Gastrocnemius medialis (tissue), 4 donors: ENCODE measurements around the gene SMIM43. TPM values are rescaled to one million over a fixed set of nuclear protein-coding genes. Genes with fewer than 3 reads are reported as not detected.

Experiments
- ATAC-seq, 2 donors: fragments of 150-250 bp; one replicate each; pipeline ENCODE4 v1.9.1; 2016
- DNase-seq, 2 donors: peaks; one replicate each; pipeline ENCODE4 v3.0.0-alpha.2; 2019
- H3K27ac ChIP-seq, 4 donors: fragments of 200-600 bp; sonication (generic); 1 replicate in 1 of 4; 2 replicates in 3 of 4; pipeline ENCODE4 v1.5.1; 2016 to 2018; ENCODE audit warnings: mild to moderate bottlenecking in 2 of 4, moderate library complexity in 1 of 4
- H3K27me3 ChIP-seq, 3 donors: fragments of 200-600 bp; sonication (generic) in 2 of 3; 1 replicate in 1 of 3; 2 replicates in 2 of 3; pipeline versions ENCODE4 v1.5.1 to v1.6.0; 2016 to 2019; ENCODE audit warnings: mild to moderate bottlenecking in 1 of 3, moderate library complexity in 1 of 3
- H3K36me3 ChIP-seq, 2 donors: fragments of 200-600 bp; sonication (generic) in 1 of 2; one replicate each; pipeline ENCODE4 v1.5.1; 2017 to 2018
- H3K4me1 ChIP-seq, 2 donors: fragments of 200-600 bp; sonication (generic) in 1 of 2; one replicate each; pipeline ENCODE4 v1.5.1; 2016 to 2017; ENCODE audit warnings: mild to moderate bottlenecking in 2 of 2
- H3K4me3 ChIP-seq, 4 donors: fragments of 200-600 bp; sonication (generic) in 3 of 4; 1 replicate in 1 of 4; 2 replicates in 3 of 4; pipeline ENCODE4 v1.5.1; 2016 to 2019; ENCODE audit warnings: mild to moderate bottlenecking in 2 of 4
- H3K9me3 ChIP-seq, 3 donors: fragments of 200-600 bp; sonication (generic) in 2 of 3; 1 replicate in 1 of 3; 2 replicates in 2 of 3; pipeline ENCODE4 v1.5.1; 2016 to 2019
- POLR2A ChIP-seq, 2 donors: fragments of 450-650 bp; IDR thresholded peaks; one replicate each; pipeline ENCODE4 v1.6.1; 2017; ENCODE audit warnings: antibody characterized with exemption in 2 of 2, mild to moderate bottlenecking in 2 of 2, moderate library complexity in 2 of 2
- in situ Hi-C, 4 donors: fragments of 200-750 bp; cut with MboI; loops; one replicate each; pipeline versions ENCODE4 v1.15.0 to v1.8.0; 2017; ENCODE audit warnings: low sequenced_read_pairs in 4 of 4
- intact Hi-C: fragments of 100-400 bp; cut with DNase I; formaldehyde crosslinking; loops from one replicate; pipeline ENCODE4 v1.15.1; 2023; ENCODE audit warnings: low total_unique reads
- total RNA-seq, 4 donors: library from RNA; depleted of rRNA; stranded (reverse); fragments of >200 nt; gene quantifications; one replicate each; pipeline versions ENCODE4 v1.1.0 to v1.2.3, GENCODE V29; 2016
- TF ChIP-seq, protein P1 (sequence below), 5 experiments: fragments of 450-650 bp in 3 of 5; fragments of 200-600 bp in 2 of 5; sonication (generic) in 2 of 5; IDR thresholded peaks in 4 of 5; conservative IDR thresholded peaks in 1 of 5; 1 replicate in 4 of 5; 2 replicates in 1 of 5; pipeline ENCODE4 v1.5.1; 2016 to 2019; ENCODE audit warnings: antibody characterized with exemption in 5 of 5, mild to moderate bottlenecking in 3 of 5, moderate library complexity in 3 of 5

The SMIM43 gene
- total RNA-seq, 4 donors from 2014 or later = not detected

DNA sequence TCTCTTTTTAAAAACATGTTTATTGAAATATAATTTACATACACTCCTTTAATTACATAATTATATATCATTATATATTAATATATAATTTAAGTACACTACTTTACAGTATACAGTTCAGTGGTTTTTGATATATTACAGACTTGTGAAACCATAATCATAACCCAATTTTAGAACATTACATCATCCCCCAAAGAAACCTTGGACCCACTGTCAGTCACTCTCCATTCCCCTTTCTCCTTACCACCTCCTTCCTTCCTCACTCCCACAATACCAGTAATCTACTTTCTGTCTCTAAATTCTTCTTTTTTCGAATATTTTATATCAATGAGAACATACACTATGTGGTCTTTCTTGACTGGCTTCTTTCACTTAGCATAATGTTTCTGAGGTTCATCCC is 18.2 kb upstream of the SMIM43 start:
- Histone ChIP-seq H3K36me3 (no peaks in the 10 kb centered on the region), H3K9me3 (no peaks in the 10 kb centered on the region), H3K27me3 (peaks cover 0 to 8% (median 0%) of the 10 kb centered on the region in 3 donors), H3K4me1 (no peaks in the 10 kb centered on the region), H3K27ac (no peak overlapping the region), H3K4me3 (no peak overlapping the region)
- in situ Hi-C loops = no loop called here
- ATAC-seq (no peak), DNase-seq (no peak)
- intact Hi-C loops = no loop called here
- no peak for TF ChIP-seq POLR2A (IDR thresholded peaks at IDR 0.05)
- TF ChIP-seq, protein P1, sequence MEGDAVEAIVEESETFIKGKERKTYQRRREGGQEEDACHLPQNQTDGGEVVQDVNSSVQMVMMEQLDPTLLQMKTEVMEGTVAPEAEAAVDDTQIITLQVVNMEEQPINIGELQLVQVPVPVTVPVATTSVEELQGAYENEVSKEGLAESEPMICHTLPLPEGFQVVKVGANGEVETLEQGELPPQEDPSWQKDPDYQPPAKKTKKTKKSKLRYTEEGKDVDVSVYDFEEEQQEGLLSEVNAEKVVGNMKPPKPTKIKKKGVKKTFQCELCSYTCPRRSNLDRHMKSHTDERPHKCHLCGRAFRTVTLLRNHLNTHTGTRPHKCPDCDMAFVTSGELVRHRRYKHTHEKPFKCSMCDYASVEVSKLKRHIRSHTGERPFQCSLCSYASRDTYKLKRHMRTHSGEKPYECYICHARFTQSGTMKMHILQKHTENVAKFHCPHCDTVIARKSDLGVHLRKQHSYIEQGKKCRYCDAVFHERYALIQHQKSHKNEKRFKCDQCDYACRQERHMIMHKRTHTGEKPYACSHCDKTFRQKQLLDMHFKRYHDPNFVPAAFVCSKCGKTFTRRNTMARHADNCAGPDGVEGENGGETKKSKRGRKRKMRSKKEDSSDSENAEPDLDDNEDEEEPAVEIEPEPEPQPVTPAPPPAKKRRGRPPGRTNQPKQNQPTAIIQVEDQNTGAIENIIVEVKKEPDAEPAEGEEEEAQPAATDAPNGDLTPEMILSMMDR (IDR thresholded peaks at IDR 0.05 in 4 of 5, conservative IDR thresholded peaks at IDR 0.05 in 1 of 5) = no peak

DNA sequence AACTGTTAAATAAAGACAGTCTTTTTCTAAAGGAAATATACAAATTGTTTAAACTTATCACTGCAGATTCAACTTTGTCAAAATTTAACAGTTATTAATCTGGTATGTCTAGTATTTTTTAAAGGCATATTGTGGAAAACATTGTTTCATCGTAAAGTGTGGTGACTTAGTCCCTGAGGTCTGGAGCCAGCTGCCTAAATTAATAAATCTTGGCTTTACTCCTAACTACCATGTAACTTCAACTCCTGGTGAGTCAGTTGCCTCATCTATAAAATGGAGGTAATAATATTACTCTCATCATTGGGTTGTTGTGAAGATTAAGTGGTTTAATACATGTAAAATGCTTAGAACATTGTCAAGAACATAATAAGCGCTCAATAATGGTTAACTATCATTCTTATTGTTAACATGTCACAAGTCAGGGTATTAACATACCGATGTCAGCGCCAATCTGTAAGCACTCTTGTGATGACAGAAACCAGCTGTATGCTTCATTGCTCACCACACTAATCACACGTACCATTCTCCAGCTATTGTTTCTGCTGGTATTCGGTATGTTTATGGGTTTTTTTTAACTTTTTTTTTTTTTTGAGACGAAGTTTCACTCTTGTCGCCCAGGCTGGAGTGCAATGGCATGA is 14.1 kb upstream of the SMIM43 start:
- DNase-seq (no peak), ATAC-seq (no peak)
- H3K4me3 ChIP-seq = no peak overlapping the region
- no peaks in the 10 kb centered on the region for H3K4me1 ChIP-seq
- peaks cover 0 to 3% (median 0%) of the 10 kb centered on the region in 3 donors for H3K27me3 ChIP-seq
- no peaks in the 10 kb centered on the region for H3K9me3 ChIP-seq
- intact Hi-C loops (no loop called here), in situ Hi-C loops (no loop called here)
- no peak overlapping the region for H3K27ac ChIP-seq
- TF ChIP-seq, protein P1 (IDR thresholded peaks at IDR 0.05 in 4 of 5, conservative IDR thresholded peaks at IDR 0.05 in 1 of 5) = no peak
- TF ChIP-seq POLR2A (IDR thresholded peaks at IDR 0.05) = no peak
- no peaks in the 10 kb centered on the region for H3K36me3 ChIP-seq

DNA sequence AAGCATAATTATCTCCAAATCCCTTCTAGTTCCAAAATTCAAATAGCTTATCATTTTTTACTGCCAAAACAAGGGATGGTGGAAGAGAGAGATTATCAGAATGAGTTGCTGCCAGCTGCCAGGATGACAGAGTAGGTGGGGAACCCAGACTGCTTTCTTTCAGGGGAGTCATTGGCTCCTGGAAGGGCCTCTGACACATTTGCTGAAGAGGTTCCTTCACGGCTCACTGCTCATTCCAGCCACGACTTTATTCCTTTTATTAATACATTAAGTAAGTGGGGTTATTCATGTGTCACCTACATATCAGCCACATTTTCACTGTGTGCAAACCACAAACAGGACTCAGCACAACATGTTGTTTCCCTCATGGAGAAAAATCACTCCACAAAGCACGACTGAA is 12.7 kb upstream of the SMIM43 start:
- DNase-seq (no peak), ATAC-seq (no peak)
- Histone ChIP-seq H3K27ac (no peak overlapping the region), H3K9me3 (no peaks in the 10 kb centered on the region), H3K4me3 (no peak overlapping the region), H3K4me1 (no peaks in the 10 kb centered on the region), H3K36me3 (no peaks in the 10 kb centered on the region), H3K27me3 (no peaks in the 10 kb centered on the region)
- in situ Hi-C loops (no loop called here), intact Hi-C loops (no loop called here)
- no peak for TF ChIP-seq POLR2A (IDR thresholded peaks at IDR 0.05)
- TF ChIP-seq, protein P1 (IDR thresholded peaks at IDR 0.05 in 4 of 5, conservative IDR thresholded peaks at IDR 0.05 in 1 of 5) = no peak

DNA sequence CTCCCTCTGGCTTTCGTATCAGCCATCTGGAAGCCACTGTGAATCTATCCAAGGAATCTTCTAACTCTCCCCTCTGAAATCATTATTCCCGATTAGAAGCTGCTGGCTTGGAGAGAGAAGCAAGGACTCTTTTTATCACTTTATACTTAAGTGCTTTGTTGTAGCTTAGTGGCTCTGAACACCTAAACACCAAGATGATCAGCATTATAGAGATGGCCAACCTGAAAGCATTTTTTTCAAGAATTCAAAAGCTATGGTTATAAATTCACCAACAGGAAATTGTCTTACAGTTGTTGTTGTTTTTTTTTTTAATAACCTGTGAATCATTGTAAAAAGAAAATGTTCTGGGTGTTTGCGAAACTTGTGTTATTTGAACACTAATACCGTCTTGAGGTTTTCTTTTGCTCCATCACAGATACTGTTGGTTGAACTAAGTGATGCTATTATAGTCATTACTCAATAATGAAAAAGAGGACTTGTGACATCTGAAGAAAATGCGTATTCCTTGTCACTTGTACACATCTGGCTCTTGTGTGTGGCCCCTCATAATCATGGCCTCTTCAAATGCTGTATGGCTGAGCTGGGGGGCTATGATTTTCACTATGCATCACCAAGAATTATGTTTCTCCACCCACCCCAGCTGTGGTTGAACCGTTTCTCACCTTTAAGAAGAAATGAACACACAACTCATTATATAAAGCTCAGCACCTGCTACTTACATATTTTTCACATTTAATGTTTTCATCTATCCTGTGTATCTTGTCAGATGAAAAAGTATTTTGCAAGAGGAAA is 11.8 kb upstream of the SMIM43 start:
- ATAC-seq (no peak), DNase-seq (no peak)
- H3K27me3 ChIP-seq = no peaks in the 10 kb centered on the region
- TF ChIP-seq POLR2A (IDR thresholded peaks at IDR 0.05) = no peak
- TF ChIP-seq, protein P1 (IDR thresholded peaks at IDR 0.05 in 4 of 5, conservative IDR thresholded peaks at IDR 0.05 in 1 of 5) = no peak
- H3K9me3 ChIP-seq = no peaks in the 10 kb centered on the region
- H3K4me3 ChIP-seq = no peak overlapping the region
- in situ Hi-C loops (no loop called here), intact Hi-C loops (no loop called here)
- no peaks in the 10 kb centered on the region for H3K4me1 ChIP-seq
- H3K27ac ChIP-seq = no peak overlapping the region
- H3K36me3 ChIP-seq = no peaks in the 10 kb centered on the region
